ENCODE results near the gene TMEM200C.
"Not testable (repeated sequence)": the region's sequence is repeated elsewhere in the genome, so short reads cannot be mapped to it uniquely, and the experiment has no call there.

The TMEM200C gene

DNA sequence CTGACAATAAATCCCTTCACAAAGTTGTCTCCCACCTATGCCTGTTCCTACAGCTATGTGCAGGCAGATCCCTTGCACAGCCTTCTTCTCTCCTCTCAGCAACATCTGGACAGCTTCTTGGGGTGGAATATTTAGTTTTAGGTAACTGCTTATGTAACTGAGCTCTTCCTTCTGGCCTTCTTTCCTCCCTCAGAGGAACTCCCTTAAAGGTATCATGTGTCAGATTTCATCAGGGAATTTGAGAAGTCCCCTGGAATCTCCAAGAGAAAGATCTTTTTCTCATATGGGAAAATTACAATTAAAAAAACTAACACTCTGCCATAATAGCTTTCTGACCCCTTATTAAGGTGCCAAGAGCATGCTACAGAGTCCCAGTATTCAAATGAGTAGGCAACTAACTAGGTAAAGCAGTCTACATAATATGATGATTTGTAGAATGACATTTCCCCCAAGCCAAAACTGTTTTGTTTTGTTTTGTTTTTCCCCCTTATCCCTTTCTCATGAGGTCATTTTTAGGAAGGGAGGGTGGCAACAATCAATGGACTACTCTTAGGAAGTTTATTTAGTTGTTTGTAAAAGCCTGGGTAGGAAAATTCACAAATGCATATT lies 2.4 kb downstream of the TMEM200C start:
- DNase-seq (ENCODE audit: low spot score) = no peak

DNA sequence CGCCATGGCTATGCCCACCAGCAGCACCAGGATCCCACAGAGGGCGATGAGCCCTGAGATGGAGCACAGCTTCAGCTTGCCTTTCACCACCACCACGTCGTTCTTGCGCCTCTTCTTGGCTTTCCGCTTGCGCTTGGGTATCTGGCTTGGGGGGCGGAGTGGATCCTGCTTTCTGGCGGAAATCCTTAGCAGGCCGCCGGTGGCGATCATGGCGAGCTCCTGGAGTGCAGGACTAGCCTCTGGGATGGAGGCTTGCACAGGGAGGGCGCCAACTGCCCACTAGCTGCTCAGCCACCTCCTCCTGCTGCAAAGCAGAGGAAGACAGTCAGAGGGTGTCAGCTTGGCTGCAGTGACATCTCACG lies 3.5 kb downstream of the TMEM200C start:
- DNase-seq (ENCODE audit: low spot score) = no peak

DNA sequence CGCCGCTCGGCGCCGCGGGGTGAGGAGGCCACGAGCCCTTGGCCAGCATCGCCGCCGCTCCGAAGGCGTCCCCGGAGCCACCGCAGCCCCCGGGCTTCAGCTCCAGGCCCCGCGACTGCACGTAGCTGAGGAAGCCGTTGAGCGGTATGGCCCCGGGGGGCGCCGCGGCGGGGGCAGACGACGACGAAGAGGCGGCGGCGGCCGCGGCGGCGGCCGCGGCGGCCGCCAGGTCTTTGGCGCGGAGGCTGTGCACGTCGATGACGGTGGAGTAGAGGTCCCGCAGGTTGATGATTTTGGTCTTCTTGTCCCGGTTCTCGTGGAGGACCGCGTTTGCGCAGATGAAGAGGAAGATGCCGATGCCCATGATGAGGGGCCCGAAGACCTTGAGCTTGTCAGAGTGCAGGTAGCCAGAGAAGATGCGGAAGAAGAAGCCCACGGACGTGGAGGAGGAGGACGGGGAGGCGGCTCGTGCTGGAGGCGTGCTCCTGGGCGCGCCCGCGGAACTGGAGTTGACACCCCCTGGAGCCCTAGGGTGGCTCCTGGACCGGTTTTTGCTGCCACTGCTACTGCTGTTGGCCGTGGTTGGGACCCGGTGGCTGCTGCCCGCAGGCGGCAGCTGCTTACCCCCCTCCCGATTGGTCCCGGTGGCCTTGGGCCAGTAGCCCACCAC lies 4.0 kb downstream of the TMEM200C start:
- no peak for DNase-seq (ENCODE audit: low spot score)

DNA sequence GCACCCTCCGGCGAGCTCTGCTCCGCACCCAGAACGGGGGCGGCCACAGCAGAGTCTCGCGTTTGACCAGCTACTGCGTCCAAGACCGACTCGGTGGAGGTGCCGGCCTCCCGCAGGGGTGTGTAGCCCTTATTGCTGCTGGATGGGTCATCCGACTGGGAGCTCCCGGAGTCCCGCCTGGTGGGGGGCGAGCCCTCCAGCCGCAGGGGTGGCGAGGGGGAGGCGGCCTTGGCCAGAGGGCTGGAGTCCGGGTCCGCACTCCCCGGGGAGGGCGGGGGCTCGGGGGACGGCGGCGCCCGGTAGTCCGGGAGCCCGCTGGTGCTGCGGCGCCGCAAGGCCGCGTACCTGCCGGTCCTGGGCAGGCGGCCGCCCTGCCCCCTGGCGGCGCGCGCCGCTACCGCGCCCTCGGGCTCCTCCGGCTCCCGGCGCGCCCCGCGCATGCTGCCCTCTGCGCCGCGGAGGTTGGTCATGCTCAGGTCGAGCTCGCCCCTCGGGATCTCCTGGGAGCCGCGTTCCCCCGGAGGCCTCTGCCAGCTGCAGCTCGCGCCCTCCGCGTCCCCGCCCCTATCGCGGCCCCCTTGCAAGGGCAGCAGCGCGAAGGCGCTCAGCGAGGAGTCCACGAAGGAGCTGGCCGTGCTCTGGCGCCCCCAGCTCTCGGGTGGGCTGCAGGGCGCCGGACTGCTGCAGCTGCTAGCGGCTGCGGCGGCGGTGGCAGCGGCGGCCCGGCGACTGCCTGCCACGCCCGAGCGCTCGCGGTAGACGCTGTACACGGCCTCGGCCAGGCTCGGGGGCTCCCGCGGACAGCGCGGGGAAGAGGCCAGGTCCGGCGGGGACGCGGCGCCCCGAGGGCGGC lies 4.8 kb downstream of the TMEM200C start:
- no peak for DNase-seq (ENCODE audit: low spot score)

DNA sequence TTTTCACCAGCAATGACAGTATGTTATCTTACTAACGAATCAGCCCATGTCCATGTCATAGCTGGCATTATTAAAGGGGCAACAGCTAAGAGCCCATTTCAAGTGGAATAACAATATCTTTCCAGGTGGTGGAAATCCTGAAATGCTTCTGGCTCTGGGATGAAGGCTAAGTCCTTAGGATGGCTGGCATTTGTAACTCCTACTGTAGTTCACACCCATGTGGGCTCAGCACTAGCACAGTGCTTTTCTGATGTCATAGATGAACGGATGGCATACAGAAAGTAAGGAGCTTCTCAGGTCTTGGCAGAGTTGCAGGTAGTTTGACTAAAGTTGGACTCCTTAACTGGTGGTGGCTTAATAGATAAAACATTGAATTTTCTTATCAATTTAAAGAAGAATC lies 10.0 kb downstream of the TMEM200C start:
- no peak for DNase-seq (ENCODE audit: low spot score)

DNA sequence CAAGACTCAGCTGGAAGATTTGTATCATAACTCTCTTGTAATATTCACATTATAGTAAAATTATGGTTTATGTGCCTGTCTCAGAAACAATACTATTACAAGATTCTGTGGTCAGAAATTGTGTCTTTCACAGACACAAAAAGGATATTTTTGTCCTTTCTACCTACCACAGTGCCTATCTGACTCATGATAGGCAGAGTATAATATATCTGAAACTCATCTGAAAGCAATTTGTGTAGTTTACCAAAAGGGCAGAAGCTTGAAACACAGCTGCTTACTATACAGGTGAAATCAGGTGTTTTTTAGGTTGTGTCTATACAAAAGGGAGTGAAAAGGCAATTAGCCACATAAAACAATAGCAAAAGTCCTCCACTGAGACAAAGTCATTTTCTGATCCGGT lies 10.9 kb downstream of the TMEM200C start:
- no peak for DNase-seq (ENCODE audit: low spot score)

DNA sequence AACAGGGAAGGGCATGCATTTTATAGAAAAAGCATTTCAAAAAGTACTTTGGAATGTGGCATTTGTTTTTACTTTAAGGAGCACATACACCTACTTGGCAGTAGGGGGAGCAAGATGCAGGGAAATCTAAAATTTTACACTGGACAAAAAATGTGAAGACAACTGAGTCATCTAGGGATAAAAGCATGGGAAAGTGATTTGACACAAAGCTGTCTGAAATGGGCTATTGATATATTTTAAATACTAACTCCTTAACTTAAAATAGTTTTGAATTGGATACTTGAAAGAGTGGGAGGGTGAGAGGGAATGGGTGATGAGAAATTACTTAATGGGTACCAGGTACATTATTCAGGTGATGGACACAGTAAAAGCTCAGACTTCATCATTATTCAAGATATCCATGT lies 15.8 kb downstream of the TMEM200C start:
- DNase-seq (ENCODE audit: low spot score) = no peak

DNA sequence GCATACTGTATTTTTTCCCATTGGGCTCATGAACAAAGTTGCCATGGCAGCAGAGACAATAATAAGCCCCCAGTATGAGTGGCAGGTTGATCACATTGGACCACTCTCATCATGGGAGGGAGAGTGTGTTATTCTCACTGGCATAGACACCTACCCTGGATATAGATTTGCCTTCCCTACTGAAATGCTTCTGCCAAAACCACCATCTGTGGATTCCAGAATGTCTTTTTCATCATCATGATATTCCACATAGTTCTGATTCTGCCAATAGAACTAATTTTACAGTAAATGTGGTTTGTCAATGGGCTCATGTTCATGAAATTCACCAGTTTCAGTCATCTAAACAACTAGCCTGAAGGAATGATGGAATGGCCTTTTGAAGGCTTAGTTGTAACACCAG lies 18.4 kb downstream of the TMEM200C start:
- DNase-seq (ENCODE audit: low spot score) = no peak

DNA sequence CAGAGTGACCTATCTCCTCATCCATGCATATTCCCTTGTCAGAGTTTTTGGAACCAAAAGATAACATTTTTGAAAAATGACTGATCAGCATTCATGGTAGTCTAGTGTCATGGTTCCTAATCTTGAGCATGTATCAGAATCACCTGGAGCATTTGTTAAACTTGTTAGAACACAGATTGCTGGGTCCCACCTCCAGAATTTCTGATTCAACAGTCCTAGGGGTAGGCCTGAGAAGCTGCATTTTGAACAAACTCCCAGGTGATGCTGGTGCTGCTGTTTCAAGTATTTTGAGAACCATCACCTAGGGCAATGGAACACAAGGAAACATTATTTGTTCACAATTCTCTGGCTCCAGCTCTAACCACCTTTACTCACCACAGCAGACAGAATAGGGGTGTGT lies 21.0 kb downstream of the TMEM200C start:
- DNase-seq (ENCODE audit: low spot score) = no peak

DNA sequence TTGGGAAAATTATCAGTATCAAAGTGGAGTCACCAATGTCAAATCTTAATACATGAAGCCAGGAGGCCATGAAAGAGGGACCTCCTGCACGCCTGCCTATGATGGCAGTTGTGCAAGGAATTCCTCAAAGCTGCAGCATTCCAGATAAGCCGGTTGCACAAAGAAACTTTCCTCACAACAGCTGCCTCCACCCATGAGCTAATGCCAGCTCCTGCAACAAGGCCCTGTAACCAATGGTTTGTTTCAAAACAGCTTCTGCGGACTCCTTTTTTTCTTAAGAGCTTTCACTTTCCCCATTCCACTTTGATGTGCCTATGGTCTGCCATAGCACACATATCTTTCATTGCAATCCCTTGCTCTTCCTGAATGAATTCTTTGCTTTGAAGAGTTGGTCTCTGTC lies 22.4 kb downstream of the TMEM200C start:
- DNase-seq (ENCODE audit: low spot score) = no peak

DNA sequence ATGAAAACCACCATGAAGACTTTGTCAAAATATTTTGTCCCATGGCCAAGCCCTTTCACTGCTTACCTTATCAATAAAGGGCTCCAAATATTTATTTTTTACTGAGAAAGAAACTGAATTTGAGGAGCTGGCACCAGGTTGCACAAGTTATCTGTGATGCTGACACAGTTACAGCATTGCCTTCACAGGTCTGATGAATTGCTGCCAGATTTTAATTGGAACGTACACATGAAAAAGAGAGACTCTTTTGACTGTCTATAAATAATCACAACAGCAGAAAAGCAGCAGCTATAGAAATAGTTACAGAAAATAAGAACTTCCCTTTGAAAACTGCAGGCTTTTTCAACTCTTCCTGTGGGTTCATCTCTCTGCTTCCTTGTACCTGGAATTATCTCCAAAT lies 23.9 kb downstream of the TMEM200C start:
- no peak for DNase-seq (ENCODE audit: low spot score)

DNA sequence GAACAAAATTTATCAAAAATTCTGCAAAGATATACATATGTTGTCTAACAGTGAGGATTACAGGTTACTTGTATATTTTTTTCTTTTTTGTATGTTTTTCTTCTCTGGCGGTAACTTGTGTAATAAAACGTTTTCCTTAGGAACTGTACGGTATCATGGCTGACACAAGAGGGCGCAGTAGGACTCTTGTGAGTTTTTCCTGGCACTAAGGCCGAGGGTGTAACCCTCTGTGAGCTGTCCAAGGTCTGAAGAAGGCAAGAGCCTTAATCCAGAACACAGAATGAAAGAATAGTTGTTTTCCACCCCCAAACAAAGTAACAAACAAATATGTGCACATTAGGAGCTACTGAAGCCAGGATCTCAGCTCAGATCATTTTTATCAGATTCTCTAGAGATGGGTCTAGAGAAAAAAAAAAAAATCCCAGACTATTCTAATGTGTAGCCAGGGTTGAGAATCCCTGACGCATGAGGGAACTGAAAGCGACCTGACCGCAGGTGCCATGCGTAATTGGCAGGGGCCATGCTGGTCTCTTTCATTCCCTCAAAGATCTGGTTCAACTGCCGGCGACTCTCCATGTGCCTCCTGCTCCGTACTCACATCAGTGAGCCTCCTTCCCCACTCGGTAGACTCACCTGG lies 27.0 kb downstream of the TMEM200C start:
- no peak for DNase-seq (ENCODE audit: low spot score)

DNA sequence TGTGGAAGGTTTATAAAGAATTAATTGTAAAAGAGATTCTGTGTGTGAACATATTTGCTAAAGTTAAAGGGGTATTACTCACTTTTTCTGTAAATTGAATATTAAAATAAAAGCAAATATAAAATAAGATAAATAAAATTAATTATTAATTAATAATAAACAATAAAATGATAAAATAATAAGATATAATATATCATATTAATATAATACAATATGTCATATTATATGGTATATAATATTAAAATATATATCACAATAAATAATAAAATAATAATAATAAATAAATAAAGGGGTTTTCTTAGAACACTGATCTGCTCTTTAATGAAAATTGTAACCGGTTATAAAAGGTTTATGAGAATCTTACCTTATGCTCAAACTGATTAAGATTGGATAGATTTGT lies 29.8 kb downstream of the TMEM200C start:
- DNase-seq (ENCODE audit: low spot score) = no peak

DNA sequence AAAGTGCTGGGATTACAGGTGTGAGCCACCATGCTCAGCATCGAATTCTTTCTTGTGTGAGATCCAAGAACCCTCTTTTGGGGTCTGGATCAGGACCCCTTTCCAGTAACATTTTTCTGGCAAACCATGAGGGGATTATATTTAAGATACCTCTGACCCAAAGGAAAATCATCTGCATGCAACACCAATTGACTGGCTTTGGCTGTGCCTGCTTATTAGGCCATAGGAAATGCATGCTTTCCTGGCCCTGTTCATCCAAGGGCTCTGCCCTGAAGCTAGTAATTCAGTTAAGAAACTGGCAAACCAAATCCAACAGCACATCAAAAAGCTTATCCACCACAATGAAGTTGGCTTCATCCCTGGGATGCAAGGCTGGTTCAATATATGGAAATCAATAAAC lies 33.2 kb downstream of the TMEM200C start:
- not testable (repeated sequence) for DNase-seq (ENCODE audit: low spot score)

DNA sequence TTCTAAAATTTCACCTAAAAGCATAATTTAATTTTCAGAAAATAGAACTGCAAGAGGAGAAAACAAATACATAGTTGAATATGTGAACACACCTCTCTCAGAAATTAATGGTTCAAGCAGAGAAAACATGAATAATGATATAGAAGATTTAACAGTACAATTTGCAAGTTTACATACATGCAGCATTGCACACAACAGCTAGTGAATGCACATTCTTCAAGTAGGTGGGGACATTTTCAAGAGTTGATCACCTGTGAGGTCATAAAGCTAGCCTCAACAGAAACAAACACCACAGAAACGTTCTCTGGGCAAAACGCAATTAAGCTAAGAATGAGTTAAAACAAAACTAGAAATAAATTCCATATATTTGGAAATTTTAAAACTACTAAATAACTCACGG lies 38.1 kb downstream of the TMEM200C start:
- no peak for DNase-seq (ENCODE audit: low spot score)

DNA sequence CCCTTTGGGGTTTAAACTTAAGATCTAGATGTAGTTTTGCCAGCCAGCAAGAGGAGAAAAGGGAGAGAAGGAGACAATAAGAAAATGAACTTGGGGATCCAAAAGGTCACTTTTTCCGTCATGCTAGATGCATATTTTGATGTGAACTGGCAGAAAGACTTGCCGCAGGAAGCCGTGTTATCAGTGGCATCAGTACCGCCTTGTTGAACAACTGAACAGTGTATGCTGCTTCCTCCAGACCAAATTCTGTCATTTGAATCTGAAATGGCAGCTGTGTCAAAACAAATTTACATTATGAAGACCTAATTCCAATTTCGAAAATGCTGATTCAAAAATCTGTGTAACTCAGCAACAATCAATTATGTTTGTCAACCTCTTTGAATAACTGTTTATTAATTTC lies 42.1 kb downstream of the TMEM200C start:
- DNase-seq (ENCODE audit: low spot score) = no peak

DNA sequence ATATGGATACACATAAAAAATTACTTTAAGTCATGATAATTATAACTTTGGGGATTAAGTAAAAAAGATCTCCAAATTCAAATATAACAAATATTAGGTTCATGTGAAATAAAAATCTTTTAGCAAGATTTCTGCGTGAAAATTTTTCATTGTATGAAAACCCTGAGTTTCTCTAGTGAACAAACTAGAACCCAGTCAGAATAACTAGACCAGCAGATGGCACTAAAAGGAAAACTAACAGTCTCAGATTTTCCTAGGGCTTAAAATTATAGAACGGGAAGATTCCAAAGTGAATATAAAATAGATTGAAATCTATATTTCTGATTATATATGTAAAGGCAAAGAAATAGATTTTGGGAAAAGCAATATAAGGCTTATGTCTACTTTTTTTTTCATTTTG lies 43.3 kb downstream of the TMEM200C start:
- no peak for DNase-seq (ENCODE audit: low spot score)

DNA sequence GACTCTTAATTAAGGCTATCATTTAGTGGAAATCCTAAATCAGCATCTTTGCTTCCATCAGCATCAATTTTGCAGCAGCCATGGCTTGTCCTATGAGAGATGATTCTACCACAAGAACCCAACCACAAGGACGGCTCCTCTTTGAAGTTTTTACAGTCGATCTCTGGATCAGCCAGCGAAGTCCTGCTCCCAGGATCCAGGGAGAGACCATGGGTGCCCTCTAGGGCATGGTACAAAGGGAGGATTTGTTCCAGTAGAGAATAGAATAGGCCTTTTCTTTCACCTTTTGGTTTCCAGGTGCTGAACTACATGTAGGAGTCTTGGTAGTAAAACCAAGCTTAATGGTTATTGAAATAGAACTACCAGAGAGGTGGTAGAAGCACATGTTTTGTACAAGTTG lies 52.7 kb downstream of the TMEM200C start:
- DNase-seq (ENCODE audit: low spot score) = no peak

DNA sequence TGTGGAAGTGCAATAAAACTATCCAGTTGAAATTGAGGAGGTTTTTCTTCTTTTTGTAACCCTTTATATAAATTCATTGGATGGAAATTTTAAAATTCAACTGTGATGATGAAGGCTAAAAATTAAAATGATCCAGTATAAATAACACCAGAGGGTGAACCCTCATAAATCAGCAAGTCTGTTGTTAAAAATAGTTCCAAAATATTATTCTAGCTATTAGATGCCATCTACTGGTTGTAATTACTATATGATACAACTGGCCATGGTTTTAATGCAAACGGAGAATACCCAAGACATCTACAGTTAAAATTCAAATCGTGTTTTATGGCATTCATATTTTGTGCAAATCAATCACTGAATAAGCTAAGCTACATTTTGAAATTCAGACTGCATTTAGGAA lies 53.8 kb downstream of the TMEM200C start:
- no peak for DNase-seq (ENCODE audit: low spot score)

DNA sequence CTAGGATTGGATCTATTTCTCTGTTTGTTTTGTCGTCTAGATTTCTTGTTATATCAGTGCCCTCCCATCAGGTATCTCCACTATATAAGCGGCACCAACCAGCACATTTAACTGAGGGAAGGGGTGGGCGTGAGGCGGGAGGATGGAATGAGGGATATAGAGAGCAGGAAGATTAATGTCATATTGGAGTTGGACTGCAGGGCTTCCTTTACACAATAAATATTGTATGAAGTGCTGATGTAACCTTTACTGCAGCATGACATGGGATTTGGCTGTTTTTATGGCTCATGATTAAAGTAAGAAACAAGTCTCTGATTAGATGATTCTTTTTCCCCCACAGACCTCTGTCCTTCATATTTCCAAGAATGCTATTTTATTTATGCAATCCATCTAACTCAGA lies 54.8 kb downstream of the TMEM200C start:
- DNase-seq (ENCODE audit: low spot score) = no peak

DNA sequence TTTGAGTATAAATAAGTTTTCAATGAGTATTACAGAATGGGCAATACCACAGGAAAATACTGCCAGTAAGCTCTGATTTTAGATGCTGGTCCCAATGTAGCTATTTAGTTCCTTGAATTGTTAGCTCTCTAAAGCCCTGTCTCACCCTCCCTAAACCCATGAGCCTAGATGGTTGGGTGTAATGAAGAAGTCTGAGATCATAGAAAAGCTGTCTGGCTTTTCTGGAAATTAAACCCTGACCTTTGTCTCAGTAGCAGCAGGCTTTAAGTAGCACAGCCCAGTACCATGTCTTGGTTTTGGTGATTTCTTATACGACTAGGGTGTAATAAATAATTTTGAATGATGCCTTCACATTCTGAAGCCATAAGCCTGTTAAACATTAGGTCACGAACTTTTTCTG lies 55.3 kb downstream of the TMEM200C start:
- no peak for DNase-seq (ENCODE audit: low spot score)

DNA sequence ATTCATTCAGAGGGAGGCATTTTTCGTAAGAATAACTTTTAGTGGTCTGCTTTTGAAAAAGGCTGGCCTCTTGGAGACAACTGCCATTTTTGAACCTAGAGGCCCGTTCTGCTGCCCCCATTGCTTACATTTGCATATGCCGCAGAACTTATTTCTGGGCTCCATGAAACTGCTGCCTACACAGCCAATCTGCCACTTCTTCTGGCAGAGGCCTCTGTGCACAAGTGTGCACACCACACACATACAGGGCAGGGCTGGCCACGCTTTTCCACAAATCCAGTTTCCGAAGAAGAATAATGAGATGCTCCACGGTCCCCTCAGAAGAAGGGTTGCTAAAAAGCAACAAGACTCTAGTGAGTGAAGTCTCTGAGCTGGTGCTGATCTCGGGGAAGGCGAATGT lies 56.2 kb downstream of the TMEM200C start:
- DNase-seq (ENCODE audit: low spot score) = no peak
